NCI-H446 (cell line): ENCODE data around the gene TAF15.

Source experiments
- DNase-seq, 2 experiments: peaks; one replicate each; lab custom pipeline; 2025; lab: John Stamatoyannopoulos, UW

The TAF15 gene

GRCh38 chr17:35808962-35809854 is at the start of gene TAF15:
TSS of gene TAF15 (plus strand) at chr17:35809484. CDS start at chr17:35809570, 86 bp downstream.
- peak; percentile 94 to 97 for DNase-seq

- no peak for DNase-seq
These were observed 48.7 kb upstream of the TAF15 start, which contains the start of gene C17orf50 for GRCh38 chr17:35760587-35760986. TSS of gene C17orf50 (plus strand) at chr17:35760887. CDS start at chr17:35760942, 55 bp downstream.

GRCh38 chr17:35761601-35762000 is 47.7 kb upstream of the TAF15 start:
- DNase-seq, result no peak

- DNase-seq, result no peak
These were observed 45.5 kb upstream of the TAF15 start for GRCh38 chr17:35763767-35764122.

- DNase-seq, result peak; percentile 35 to 86
These were observed 44.9 kb upstream of the TAF15 start for GRCh38 chr17:35764123-35764991.

- DNase-seq, result no peak
These were observed 44.1 kb upstream of the TAF15 start for GRCh38 chr17:35765086-35765710.

- DNase-seq, result no peak
These were observed 43.4 kb upstream of the TAF15 start for GRCh38 chr17:35765756-35766488.

- DNase-seq, result no peak
These were observed 42.8 kb upstream of the TAF15 start for GRCh38 chr17:35766489-35766877.

- peak; percentile 11 to 56 for DNase-seq
These were observed 42.3 kb upstream of the TAF15 start for GRCh38 chr17:35766903-35767510.

- no peak for DNase-seq
These were observed 40.5 kb upstream of the TAF15 start for GRCh38 chr17:35768797-35769196.

GRCh38 chr17:35769895-35770486 is 39.3 kb upstream of the TAF15 start:
- no peak for DNase-seq

GRCh38 chr17:35773129-35773528 is 36.2 kb upstream of the TAF15 start:
- no peak for DNase-seq

GRCh38 chr17:35773679-35774425 is 35.4 kb upstream of the TAF15 start:
- DNase-seq, result no peak

- DNase-seq, result peak in 1 of 2 experiments; percentile 47
These were observed 34.8 kb upstream of the TAF15 start for GRCh38 chr17:35774499-35774898.

- DNase-seq, result no peak
These were observed 34.2 kb upstream of the TAF15 start for GRCh38 chr17:35775039-35775438.

GRCh38 chr17:35775583-35775982 is 33.7 kb upstream of the TAF15 start:
- no peak for DNase-seq

GRCh38 chr17:35778641-35779196 is 30.6 kb upstream of the TAF15 start:
- DNase-seq, result no peak

GRCh38 chr17:35780950-35781349 is 28.3 kb upstream of the TAF15 start:
- DNase-seq, result no peak

GRCh38 chr17:35784895-35785294 is 24.4 kb upstream of the TAF15 start:
- DNase-seq, result no peak
